GM10266 (cell line): Measurements from ENCODE around the gene CYP2C9.
"Not testable (repeated sequence)": the region's sequence is repeated elsewhere in the genome, so short reads cannot be mapped to it uniquely, and the experiment has no call there.

Experiments used
- DNase-seq: peaks from one replicate; pipeline ENCODE4 v3.0.0; 2012; ENCODE audit errors: extremely low spot score
- CTCF ChIP-seq: IDR thresholded peaks from 2 replicates; pipeline ENCODE4 v1.5.1; 2012; ENCODE audit warnings: mild to moderate bottlenecking, low read depth; ENCODE audit not compliant: control insufficient read depth, insufficient read depth; ENCODE audit errors: missing control alignments

The CYP2C9 gene

DNA sequence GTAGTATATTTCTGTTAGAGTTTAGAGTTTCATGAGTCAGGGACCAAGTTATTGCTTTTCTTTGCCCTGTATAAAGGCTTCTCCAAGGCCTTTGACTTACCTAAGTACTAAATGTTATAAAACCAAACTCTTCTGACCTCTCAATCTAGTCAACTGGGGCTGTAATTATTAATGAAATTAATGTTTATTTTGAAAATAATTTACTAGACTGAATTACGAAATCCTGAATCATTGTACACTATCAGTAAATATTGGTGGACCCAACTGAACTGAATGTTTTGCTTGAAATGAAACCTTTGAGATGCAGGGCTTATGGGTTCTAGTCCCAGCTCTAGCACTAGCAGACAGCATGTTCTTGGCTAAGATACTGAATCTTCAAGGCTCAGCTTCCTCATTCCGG, 1.7 kb upstream of the CYP2C9 start:
- DNase-seq = no peak
- TF ChIP-seq CTCF = no peak

DNA sequence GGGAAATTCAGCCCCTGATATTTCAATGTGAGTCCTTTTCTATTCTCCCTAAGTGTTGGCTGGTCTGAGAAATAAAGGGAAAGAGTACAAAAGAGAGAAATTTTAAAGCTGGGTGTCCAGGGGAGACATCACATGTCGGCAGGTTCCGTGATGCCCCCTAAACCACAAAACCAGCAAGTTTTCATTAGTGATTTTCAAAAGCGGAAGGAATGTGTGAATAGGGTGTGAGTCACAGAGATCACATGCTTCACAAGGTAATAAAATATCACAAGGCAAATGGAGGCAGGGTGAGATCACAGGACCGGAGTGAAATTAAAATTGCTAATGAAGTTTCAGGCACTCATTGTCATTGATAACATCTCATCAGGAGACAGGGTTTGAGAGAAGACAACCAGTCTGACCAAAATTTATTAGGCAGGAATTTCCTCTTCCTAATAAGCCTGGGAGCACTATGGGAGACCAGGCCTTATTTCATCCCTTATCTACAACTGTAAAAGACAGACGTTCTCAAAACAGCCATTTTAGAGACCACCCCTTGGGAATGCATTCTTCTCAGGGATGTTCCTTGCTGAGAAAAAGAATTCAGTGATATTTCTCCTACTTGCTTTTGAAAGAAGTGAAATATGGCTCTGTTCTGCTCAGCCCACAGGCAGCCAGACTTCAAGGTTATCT, 5.1 kb downstream of the CYP2C9 start:
- DNase-seq = not testable (repeated sequence)

- DNase-seq = not testable (repeated sequence)
Measured at GRCh38 chr10:94946181-94946580, 7.7 kb downstream of the CYP2C9 start.

DNA sequence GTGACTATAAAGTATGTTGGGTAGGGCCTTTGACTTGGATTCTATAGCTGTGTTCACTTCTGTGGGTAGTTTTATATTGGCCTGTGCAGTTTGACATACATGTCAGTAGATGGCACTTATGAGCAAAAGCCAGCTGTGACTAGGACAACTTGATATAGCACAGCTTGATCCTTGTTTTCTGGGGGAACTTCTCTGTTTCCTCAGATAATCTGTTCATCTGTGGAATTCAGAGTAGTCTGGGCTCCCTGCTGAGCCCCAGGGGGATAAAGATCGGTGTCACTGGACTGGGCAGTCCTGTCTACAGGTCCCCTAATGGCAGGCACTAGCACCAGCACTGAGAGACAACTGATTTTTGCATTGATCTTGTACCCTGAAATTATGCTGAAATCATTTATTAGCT, 25.4 kb downstream of the CYP2C9 start:
- no peak for DNase-seq
- peak; percentile 64 for TF ChIP-seq CTCF

DNA sequence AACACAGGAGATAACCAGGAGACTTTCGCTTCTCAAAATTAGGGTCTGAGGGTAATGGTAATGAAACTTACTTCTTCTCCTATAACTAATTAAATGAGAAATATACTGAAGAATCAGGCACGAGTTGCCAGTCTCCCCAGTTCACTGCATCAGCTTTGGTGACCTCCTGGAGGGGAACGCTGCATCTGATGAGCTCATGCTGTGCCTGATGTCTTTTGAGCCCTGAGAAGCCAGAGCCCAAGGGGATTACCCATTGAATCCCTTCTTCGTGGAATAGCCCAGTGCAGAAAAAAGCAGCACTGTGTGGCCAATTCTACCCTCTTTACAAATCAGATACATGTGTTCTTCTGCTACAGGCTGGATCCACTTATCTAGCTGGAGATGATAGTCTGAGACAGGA, 45.1 kb downstream of the CYP2C9 start:
- DNase-seq = no peak
- no peak for TF ChIP-seq CTCF

DNA sequence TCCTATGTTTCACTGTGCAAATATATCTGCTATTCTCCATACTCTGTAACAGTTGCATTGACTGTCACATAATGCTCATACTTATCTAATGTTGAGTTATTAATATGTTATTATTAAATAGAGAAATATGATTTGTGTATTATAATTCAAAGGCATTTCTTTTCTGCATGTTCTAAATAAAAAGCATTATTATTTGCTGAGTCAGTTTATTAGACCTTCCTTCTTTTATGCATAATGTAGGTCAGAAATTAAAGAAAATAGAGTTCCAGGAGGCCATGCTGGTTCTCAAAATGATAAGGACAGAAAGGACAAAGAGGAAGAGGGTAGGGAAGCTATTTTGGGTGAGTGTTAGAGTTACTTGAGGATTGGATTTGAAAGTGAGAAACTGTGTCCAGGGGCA, 50.7 kb downstream of the CYP2C9 start:
- DNase-seq = no peak
- no peak for TF ChIP-seq CTCF

GRCh38 chr10:94991243-94991888, 52.9 kb downstream of the CYP2C9 start:
- no peak for TF ChIP-seq CTCF
- DNase-seq = no peak

DNA sequence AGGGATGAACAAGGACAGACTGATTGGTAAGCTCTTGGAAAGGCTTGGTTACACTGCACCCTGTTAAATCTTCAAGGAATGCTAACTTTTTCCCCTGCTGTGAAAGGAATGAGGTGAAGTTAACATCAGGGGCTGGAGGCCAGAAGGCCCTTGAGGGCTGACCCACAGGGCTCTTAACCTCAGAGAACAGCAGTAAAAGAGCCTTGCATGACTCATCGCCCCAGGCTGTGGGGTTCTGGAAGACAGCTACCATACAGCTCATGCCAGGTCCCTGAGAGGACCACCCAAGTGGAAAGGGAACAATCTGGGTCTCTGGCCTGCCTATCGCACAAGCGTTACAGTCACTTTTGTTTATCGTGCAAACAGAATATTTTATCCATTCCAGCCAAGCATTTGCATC, 54.4 kb downstream of the CYP2C9 start:
- no peak for TF ChIP-seq CTCF
- no peak for DNase-seq
